Middle frontal gyrus (tissue), 1 donor: ENCODE results near the gene MAP2K5.
"Not testable (repeated sequence)": the region's sequence is repeated elsewhere in the genome, so short reads cannot be mapped to it uniquely, and the experiment has no call there.

ENCODE experiments used
- DNase-seq: peaks from one replicate; pipeline ENCODE4 v3.0.0-alpha.2; 2015; ENCODE audit warnings: low spot score; ENCODE audit errors: extremely low spot score

The MAP2K5 gene

GRCh38 chr15:67670647-67671305 is 128.3 kb downstream of the MAP2K5 start:
- DNase-seq, result no peak

DNA sequence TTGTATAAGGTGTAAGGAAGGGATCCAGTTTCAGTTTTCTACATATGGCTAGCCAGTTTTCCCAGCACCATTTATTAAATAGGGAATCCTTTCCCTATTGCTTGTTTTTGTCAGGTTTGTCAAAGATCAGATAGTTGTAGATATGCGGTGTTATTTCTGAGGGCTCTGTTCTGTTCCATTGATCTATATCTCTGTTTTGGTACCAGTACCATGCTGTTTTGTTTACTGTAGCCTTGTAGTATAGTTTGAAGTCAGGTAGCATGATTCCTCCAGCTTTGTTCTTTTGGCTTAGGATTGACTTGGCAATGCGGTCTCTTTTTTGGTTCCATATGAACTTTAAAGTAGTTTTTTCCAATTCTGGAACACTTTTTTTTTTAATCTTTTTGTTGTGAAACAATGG is 130.3 kb downstream of the MAP2K5 start:
- not testable (repeated sequence) for DNase-seq

- no peak for DNase-seq
These were observed 132.5 kb downstream of the MAP2K5 start for GRCh38 chr15:67674983-67675382.

DNA sequence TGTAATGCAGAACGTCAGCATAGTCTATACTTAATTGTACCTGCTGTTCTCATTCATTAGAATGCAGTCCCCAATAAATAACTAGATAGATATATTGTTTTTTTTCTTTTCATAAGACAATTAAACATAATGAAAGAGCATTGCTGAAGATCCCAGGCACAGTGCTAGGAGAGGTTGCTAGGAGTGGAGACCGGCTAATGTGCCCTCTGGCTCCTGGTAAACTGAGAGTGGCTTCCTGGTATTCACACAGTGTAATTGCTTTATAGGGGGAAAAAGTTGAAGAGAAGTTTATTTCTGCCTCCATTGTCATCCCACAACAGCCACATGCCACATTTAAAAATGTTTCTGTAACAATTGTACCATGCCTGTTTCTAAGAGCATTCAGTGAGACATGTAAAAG is 135.6 kb downstream of the MAP2K5 start:
- DNase-seq, result no peak

GRCh38 chr15:67678993-67679392 is 136.5 kb downstream of the MAP2K5 start:
- no peak for DNase-seq

- DNase-seq, result no peak
These were observed 138.1 kb downstream of the MAP2K5 start for GRCh38 chr15:67680641-67681040.

GRCh38 chr15:67685008-67685599 is 142.6 kb downstream of the MAP2K5 start:
- no peak for DNase-seq

DNA sequence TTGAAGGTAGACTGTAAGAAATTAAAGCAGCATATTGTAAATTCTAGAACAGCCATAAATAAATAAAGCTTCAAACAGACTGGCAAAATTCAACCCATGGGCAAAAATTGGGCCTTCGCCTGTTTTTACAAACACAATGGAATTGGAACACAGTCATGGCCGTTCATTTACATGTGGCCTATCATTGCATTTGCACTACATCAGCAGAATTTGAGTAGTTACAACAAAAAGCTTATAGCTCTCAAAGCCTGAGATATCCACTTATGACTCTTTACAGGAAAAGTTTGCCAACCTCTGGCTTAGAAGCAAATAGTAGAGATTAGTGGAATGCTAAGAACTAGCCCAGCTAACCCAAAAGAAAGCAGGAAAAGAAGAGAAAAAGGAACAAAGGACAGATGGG is 143.2 kb downstream of the MAP2K5 start:
- no peak for DNase-seq

- DNase-seq, result no peak
These were observed 148.4 kb downstream of the MAP2K5 start for GRCh38 chr15:67690936-67691335.

- DNase-seq, result no peak
These were observed 148.9 kb downstream of the MAP2K5 start for GRCh38 chr15:67691450-67691849.

- DNase-seq, result no peak
These were observed 150.1 kb downstream of the MAP2K5 start for GRCh38 chr15:67692573-67692972.

GRCh38 chr15:67696087-67696486 is 153.6 kb downstream of the MAP2K5 start:
- no peak for DNase-seq

- DNase-seq, result no peak
These were observed 157.5 kb downstream of the MAP2K5 start for GRCh38 chr15:67700023-67700422.

DNA sequence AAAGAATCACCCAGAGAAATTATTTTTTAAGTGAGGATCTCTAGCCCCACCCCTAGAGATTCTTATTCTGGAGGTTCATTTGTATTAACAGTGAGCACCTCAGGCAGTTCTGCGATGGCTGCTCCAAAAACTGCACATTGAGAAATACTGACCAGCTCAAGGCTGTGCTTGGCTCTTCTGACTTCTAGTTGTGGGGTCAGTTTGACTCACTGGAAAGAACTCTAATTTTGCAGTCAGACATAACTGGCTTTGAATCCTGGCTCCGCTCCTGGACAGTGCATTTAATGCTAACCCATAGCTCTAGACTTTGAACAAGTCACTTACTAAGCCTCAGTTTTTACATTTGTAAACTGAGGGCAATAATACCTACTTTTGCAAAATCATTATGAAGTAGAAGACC is 159.2 kb downstream of the MAP2K5 start:
- no peak for DNase-seq

GRCh38 chr15:67707520-67708283 is 165.2 kb downstream of the MAP2K5 start:
- no peak for DNase-seq

DNA sequence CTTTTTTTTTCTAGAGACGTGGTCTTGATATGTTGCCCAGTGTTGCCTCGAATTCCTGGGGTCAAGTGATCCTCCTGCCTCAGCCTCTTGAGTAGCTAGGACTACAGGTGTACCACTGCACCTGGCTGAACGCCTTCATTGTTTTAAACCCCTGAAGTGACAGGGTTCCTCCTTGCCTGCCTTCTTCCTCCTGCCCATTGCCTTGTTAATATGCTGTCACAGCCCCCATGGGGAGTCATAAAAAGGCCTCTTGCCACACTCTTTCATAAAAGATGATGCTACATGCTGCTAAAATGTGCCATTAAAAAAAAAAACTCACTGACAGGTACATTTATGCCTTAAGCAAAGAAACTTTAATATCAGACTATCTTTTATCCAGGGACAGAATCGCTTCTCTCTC is 166.0 kb downstream of the MAP2K5 start:
- no peak for DNase-seq

DNA sequence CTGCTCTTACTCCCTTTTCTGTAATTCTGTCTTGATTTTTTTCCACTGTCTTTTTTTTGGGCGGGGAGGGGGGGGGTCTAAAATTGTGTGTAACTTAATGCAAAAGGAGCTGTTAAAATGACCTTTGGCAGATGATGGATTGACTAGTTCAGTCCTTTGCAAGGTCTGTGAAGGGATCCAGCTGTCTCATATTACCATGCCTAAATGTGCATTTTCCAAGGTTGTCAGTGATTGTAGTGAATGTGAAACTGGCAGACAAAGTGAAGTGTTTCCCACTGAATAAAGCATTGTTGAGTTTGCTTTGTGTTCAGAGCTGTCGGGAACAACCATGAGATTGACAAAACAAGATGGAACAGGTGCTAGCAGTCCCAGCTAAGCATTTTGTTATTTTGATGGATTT is 172.7 kb downstream of the MAP2K5 start:
- DNase-seq, result no peak

- no peak for DNase-seq
These were observed 173.7 kb downstream of the MAP2K5 start for GRCh38 chr15:67716171-67716570.

DNA sequence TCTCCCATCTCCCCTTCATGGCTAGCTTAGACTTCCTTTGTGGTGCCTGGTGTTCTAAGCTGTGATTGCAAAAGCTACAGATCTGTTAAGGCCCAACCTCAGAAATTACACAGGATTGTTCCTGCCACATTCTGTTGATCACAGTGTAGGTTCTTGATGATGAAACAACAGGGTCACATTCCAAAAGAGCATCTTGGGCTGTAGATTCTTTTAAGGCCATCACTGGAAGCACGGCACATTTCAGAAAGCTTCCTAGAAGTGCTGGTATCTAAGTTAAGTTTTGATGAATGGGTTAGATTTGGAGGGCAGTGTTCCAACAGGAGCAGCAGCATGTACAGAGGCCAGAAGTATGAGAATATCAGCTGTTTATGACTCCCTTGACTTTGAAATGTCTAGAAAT is 175.3 kb downstream of the MAP2K5 start:
- DNase-seq, result no peak

DNA sequence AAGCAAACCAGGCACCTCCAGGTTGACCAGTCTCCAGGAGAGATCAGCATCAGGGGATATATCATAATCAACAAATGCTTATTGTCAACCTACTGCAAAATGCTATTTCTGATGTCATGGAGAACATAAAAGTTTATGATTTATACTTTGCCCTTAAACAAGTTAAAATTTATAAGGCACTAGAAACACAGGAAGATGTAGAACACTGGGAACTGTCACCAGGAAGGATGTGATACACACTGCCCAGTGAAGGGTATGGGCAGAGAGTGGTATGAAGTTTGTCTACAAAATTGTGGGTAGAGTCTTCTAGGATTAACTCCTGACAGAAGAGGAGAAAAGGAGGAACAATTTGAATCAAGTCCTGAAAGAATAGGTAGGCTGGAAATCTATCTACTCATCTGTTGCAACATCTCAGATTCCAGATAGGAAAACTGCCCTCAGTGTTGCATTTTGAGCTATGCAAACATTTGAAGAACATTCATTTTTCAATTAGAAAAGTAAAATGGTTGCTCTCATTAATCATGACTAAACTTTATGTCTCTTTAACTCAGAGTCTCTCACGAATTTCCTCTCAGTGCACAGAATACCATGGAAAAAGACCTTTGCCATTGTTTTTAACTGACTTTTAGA is 176.9 kb downstream of the MAP2K5 start:
- DNase-seq, result no peak

DNA sequence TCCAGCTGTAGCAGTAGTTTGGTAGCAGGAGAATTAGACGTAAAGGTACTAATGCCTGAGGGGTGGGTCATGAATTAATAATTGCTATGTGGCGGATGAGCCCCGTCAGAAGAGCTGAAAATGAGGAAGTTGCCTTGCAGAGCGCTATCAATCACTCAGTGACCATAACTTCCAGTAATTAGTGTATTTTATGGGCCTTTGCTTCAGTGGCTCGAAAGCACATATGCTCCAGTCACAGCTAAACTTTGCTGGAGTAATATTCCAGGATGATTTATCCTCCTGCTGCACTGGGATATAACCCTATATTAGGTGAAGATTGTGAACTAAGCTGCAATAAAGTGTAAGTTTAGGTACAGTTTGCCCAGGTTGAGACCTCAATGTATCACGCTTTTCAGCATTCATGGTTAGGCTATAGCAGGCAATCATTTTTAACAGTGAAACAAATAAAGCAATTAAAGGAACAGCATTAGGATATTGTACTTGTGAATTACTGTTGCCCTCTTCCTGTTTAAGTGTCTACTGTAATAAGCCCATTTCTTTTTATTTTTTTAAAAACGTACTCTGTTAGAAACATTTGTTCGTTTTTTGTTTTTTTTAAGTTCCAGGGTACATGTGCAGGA is 178.2 kb downstream of the MAP2K5 start:
- DNase-seq, result no peak
